ENCODE data around the gene CD300LF. TPM values are rescaled to one million over a fixed set of nuclear protein-coding genes. Genes with fewer than 3 reads are reported as not detected.

Gene CD300LF
- total RNA-seq, 1 donor from 2014 or later, result not detected

DNA sequence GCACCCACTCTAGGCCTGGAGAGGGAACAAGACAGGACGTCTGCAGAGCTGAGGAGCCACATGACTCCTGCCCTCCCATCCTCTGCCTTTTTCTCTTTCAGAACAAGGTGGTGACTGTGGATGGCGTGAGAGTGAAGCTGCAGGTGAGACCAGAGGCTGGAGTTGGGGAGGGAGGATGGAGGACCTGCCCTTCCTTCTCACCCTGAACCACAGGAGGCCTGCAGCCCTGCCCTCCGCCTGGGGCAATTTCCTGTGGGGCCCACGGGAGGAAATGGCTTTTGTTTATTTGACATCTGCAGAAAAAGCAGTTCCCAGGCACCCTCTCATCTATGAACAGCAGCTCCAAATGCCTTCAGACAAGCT is 29.4 kb upstream of the CD300LF start:
- no peak for DNase-seq (ENCODE audit: low read depth)
- H3K4me3 ChIP-seq (ENCODE audit: low read depth, low read length), result no peak overlapping the region
- H3K27me3 ChIP-seq (ENCODE audit: control insufficient read depth, insufficient read depth, low read length), result peaks cover 27% of the 10 kb centered on the region
- H3K36me3 ChIP-seq (ENCODE audit: control insufficient read depth, insufficient read depth, low read length), result no peaks in the 10 kb centered on the region
- TF ChIP-seq, protein P1, sequence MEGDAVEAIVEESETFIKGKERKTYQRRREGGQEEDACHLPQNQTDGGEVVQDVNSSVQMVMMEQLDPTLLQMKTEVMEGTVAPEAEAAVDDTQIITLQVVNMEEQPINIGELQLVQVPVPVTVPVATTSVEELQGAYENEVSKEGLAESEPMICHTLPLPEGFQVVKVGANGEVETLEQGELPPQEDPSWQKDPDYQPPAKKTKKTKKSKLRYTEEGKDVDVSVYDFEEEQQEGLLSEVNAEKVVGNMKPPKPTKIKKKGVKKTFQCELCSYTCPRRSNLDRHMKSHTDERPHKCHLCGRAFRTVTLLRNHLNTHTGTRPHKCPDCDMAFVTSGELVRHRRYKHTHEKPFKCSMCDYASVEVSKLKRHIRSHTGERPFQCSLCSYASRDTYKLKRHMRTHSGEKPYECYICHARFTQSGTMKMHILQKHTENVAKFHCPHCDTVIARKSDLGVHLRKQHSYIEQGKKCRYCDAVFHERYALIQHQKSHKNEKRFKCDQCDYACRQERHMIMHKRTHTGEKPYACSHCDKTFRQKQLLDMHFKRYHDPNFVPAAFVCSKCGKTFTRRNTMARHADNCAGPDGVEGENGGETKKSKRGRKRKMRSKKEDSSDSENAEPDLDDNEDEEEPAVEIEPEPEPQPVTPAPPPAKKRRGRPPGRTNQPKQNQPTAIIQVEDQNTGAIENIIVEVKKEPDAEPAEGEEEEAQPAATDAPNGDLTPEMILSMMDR (IDR thresholded peaks at IDR 0.05; ENCODE audit: insufficient read depth, low read length, poor library complexity, severe bottlenecking), result no peak

DNA sequence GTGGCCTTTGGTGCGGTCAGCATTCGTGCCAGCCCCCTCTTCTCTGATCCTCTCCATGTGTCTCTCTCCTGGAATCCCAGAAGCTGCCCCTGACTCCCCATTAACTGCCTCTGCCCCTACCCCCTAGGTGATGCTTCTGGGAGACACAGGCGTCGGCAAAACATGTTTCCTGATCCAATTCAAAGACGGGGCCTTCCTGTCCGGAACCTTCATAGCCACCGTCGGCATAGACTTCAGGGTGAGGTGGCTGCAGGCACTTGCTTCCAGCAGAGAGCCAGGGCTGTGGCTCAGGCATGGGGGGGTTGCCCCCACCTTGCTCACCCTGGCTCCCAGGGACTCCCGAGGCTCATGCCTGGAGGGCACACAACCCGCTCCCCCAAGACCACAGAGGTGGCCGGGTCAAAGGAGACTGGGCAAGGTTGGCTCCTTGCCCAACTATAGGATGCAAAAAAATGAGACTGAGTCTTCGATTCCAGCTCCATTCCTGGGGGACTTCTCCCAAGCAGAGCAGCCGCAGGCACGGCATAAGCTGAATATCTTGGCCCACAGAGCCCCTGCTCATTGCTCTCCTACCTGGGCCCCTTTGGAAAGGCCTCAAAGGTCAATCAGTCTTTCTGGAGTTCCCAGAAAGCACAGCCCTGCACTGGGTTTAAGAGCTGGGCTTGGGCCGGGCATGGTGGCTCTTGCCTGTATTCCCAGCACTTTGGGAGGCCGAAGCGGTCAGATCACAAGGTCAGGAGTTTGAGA is 28.1 kb upstream of the CD300LF start:
- no peak for DNase-seq (ENCODE audit: low read depth)
- Histone ChIP-seq H3K4me3 (ENCODE audit: low read depth, low read length) (no peak overlapping the region), H3K36me3 (ENCODE audit: control insufficient read depth, insufficient read depth, low read length) (no peaks in the 10 kb centered on the region), H3K27me3 (ENCODE audit: control insufficient read depth, insufficient read depth, low read length) (peaks cover 40% of the 10 kb centered on the region)
- TF ChIP-seq, protein P1 (IDR thresholded peaks at IDR 0.05; ENCODE audit: insufficient read depth, low read length, poor library complexity, severe bottlenecking), result no peak

DNA sequence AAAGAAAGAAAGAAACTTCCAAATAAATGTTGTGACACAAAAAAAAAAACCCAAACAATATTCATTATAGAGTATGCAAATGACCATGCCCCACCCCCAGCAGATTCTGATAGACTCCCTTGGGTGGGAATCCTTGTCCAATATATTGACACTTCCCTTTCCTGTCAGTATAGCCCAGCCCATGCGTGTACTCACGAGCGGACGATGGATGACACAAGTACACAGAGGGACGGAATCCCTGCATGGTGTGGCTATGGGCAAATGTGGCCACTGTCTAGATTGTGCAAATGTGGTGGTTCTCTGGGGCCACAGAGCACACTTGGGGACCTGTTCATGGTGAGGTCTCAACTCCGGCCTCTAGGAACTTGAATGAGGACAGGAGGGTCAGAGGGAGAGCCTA is 27.4 kb upstream of the CD300LF start:
- DNase-seq (ENCODE audit: low read depth), result no peak
- TF ChIP-seq, protein P1 (IDR thresholded peaks at IDR 0.05; ENCODE audit: insufficient read depth, low read length, poor library complexity, severe bottlenecking), result no peak
- peaks cover 46% of the 10 kb centered on the region for H3K27me3 ChIP-seq (ENCODE audit: control insufficient read depth, insufficient read depth, low read length)
- H3K36me3 ChIP-seq (ENCODE audit: control insufficient read depth, insufficient read depth, low read length), result no peaks in the 10 kb centered on the region
- H3K4me3 ChIP-seq (ENCODE audit: low read depth, low read length), result no peak overlapping the region

DNA sequence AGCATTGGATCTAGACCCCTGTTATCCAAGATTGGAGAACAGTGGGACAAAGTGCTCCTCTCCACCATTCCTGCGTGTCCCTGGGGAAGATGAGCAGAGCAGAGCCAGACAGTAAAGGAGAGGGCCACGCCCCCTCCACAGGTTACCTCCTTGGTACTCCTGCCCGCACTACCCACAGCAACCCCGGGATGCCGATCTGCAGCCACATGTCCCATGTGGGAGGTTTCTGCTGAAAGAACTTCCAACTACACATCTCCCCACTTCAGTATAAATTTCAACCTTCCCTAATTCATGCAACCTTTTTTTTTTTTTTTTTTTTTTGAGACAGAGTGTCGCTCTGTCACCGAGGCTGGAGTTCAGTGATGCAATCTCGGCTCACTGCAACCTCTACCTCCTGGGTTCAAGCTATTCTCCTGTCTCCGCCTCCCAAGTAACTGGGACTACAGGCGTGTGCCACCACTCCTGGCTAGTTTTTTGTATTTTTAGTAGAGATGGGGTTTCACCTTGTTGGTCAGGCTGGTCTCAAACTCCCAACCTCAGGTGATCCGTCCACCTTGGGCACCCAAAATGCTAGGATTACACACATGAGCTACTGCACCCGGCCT is 26.6 kb upstream of the CD300LF start:
- Histone ChIP-seq H3K27me3 (ENCODE audit: control insufficient read depth, insufficient read depth, low read length) (peaks cover 50% of the 10 kb centered on the region), H3K4me3 (ENCODE audit: low read depth, low read length) (no peak overlapping the region), H3K36me3 (ENCODE audit: control insufficient read depth, insufficient read depth, low read length) (no peaks in the 10 kb centered on the region)
- no peak for DNase-seq (ENCODE audit: low read depth)
- TF ChIP-seq, protein P1 (IDR thresholded peaks at IDR 0.05; ENCODE audit: insufficient read depth, low read length, poor library complexity, severe bottlenecking), result no peak

DNA sequence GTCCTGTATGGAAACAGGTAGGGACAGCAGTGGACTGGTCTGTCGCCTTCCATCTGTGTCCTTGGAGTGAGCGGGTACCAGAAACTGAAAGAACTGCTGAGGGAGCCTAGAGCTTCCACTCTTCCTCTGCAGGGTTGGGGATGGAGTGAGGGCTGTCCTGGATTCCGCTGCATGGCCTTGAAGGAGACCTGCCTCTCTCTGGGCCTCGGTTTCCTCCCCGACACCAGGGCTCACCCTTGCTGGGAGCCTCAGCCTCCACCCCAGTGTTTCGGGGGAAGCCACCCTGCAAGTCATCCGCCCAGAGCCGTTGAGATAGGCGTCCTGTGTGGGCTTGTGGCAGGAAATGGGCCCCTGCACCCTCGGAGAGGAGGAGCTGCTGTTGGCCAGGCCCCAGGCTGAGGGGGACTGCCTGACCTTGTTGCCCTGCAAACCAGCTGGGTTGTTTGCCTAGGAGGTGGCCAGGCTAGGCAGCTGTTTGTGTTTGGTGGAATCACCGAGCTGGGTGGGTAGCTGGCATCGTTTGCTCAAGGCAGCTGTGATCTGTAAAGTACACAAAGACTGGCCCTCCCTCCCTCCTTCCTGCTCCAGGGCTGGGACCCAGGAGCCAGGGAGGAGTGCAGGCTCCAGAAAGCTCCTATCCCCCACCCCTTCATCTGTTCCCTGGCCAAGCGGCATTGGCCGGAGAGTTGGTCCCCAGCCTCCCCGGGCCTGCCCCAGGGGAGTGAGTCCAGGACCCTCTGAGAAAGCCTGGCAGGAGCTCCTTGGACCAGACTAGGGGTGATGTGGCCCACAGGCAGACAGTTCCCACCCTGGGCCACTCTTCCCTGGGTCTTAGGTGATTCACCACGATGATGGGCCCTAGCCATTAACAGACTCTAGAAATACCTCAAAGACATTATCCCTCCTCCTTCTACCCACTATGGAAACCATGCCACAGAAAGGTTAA is 25.6 kb upstream of the CD300LF start:
- Histone ChIP-seq H3K27me3 (ENCODE audit: control insufficient read depth, insufficient read depth, low read length) (peaks cover 60% of the 10 kb centered on the region), H3K4me3 (ENCODE audit: low read depth, low read length) (no peak overlapping the region), H3K36me3 (ENCODE audit: control insufficient read depth, insufficient read depth, low read length) (no peaks in the 10 kb centered on the region)
- TF ChIP-seq, protein P1 (IDR thresholded peaks at IDR 0.05; ENCODE audit: insufficient read depth, low read length, poor library complexity, severe bottlenecking), result no peak
- no peak for DNase-seq (ENCODE audit: low read depth)

Measured in kidney epithelial cell (primary cell).